ENCODE measurements around the gene PSD2. TPM values are rescaled to one million over a fixed set of nuclear protein-coding genes. Genes with fewer than 3 reads are reported as not detected.

Gene PSD2
- total and polyA plus RNA-seq, 2 experiments from 2014 or later = 0.08 to 0.10 TPM

GRCh38 chr5:139746691-139747582 lies 48.7 kb upstream of the PSD2 start:
- Histone ChIP-seq H4K20me1 (replicated peaks; ENCODE audit: insufficient read depth) (no peaks in the 10 kb centered on the region), H3K27me3 (ENCODE audit: insufficient read depth) (peaks cover 65% of the 10 kb centered on the region)
- peaks cover 54% of the 10 kb centered on the region for H3K4me1 Mint-ChIP-seq

More at GRCh38 chr5:139746691-139747582, 48.7 kb upstream of the PSD2 start:
- Mint-ChIP-seq H3K27ac (no peak overlapping the region), H3K9me3 (no peaks in the 10 kb centered on the region), H3K4me3 (peak overlapping the region; percentile 77), H3K27me3 (ENCODE audit: insufficient read depth, low read depth, poor library complexity) (peaks cover 73% of the 10 kb centered on the region), H3K36me3 (ENCODE audit: low read depth) (no peaks in the 10 kb centered on the region; the same call in 2 of the 3 replicates)
- Histone ChIP-seq H3K4me2 (peak overlapping the region; percentile 96), H3K4me3 (peak overlapping the region; percentile 80), H3K9me2 (ENCODE audit: insufficient read depth) (no peaks in the 10 kb centered on the region), H3K4me1 (ENCODE audit: insufficient read depth) (peaks cover 29% of the 10 kb centered on the region), H2AFZ (peak overlapping the region; percentile 92), H3F3A (replicated peaks; ENCODE audit: low read depth) (0 out of 2 replicates have a peak, but pooled peaks cover 8% of the 10 kb centered on the region), H3K27ac (ENCODE audit: low read depth) (no peak overlapping the region), H3K36me3 (ENCODE audit: insufficient read depth) (no peaks in the 10 kb centered on the region), H3K79me2 (replicated peaks; ENCODE audit: insufficient read depth) (no peaks in the 10 kb centered on the region)
- ATAC-seq (peak; percentile 9), DNase-seq (ENCODE audit: low spot score) (peak; percentile 70)
- TF ChIP-seq CTCF (conservative IDR thresholded peaks at IDR 0.05; ENCODE audit: low read depth in 2 of 2) (no peak), REST (IDR thresholded peaks at IDR 0.05; ENCODE audit: unreplicated experiment) (no peak), EZH2phosphoT487 (IDR thresholded peaks at IDR 0.05; ENCODE audit: unreplicated experiment) (no peak), JUNB (IDR thresholded peaks at IDR 0.05; ENCODE audit: unreplicated experiment) (no peak)
